Large intestine (tissue), 3 donors: ENCODE data around the gene ZSCAN5A. TPM values are rescaled to one million over a fixed set of nuclear protein-coding genes. Genes with fewer than 3 reads are reported as not detected.
"Not testable (repeated sequence)": the region's sequence is repeated elsewhere in the genome, so short reads cannot be mapped to it uniquely, and the experiment has no call there.

Experiments
- DNase-seq, 2 donors: peaks; one replicate each; pipeline versions ENCODE4 v3.0.0 to v3.0.0-alpha.2; 2013
- H3K27ac ChIP-seq: one replicate; pipeline ENCODE4 v1.5.1; 2013; ENCODE audit warnings: low read length
- H3K27me3 ChIP-seq: 2 replicates; pipeline ENCODE4 v1.6.1; 2013; ENCODE audit warnings: low read length; ENCODE audit not compliant: control insufficient read depth, insufficient read depth
- H3K36me3 ChIP-seq: 2 replicates; pipeline ENCODE4 v1.6.1; 2013; ENCODE audit warnings: low read length; ENCODE audit not compliant: control insufficient read depth, insufficient read depth
- H3K4me1 ChIP-seq: one replicate; pipeline ENCODE4 v1.6.1; 2013; ENCODE audit warnings: low read length; ENCODE audit not compliant: control insufficient read depth, insufficient read depth
- H3K4me3 ChIP-seq: one replicate; pipeline ENCODE4 v1.5.1; 2013; ENCODE audit warnings: low read length
- H3K9me3 ChIP-seq: one replicate; pipeline ENCODE4 v1.6.1; 2013; ENCODE audit warnings: mild to moderate bottlenecking, low read depth, low read length, moderate library complexity; ENCODE audit not compliant: control insufficient read depth
- WGBS: methylation state at CpG from one replicate; pipeline ENCODE4 v1.1.5; 2013; ENCODE audit warnings: low lambda C conversion rate; ENCODE audit not compliant: insufficient coverage; 5-methylcytosine and 5-hydroxymethylcytosine counted together
- polyA plus RNA-seq: library from polyadenylated mRNA; unstranded; fragments of 120-200 nt; gene quantifications from one replicate; pipeline ENCODE4 v1.2.1, GENCODE V29; 2013

The ZSCAN5A gene
- polyA plus RNA-seq, 1 donor, result 9.8 TPM

GRCh38 chr19:56211718-56212117 is 102.9 kb downstream of the ZSCAN5A start:
- no CpG with 5 or more reads among the region's 4 CpGs for WGBS
- no peak overlapping the region for H3K4me3 ChIP-seq
- H3K36me3 ChIP-seq, result no peaks in the 10 kb centered on the region
- no peaks in the 10 kb centered on the region for H3K9me3 ChIP-seq
- H3K27ac ChIP-seq, result no peak overlapping the region
- H3K4me1 ChIP-seq, result no peaks in the 10 kb centered on the region
- peaks cover 5% of the 10 kb centered on the region for H3K27me3 ChIP-seq
- no peak for DNase-seq

- not testable (repeated sequence) for H3K4me3 ChIP-seq, H3K27me3 ChIP-seq, H3K9me3 ChIP-seq, H3K36me3 ChIP-seq, DNase-seq, H3K4me1 ChIP-seq, H3K27ac ChIP-seq
- WGBS, result no CpG with 5 or more reads among the region's 9 CpGs
Observed at GRCh38 chr19:56210036-56210435, 104.6 kb downstream of the ZSCAN5A start.

- H3K4me3 ChIP-seq, result no peak overlapping the region
- H3K36me3 ChIP-seq, result no peaks in the 10 kb centered on the region
- H3K27me3 ChIP-seq, result no peaks in the 10 kb centered on the region
- no CpG with 5 or more reads among the region's 12 CpGs for WGBS
- H3K4me1 ChIP-seq, result no peaks in the 10 kb centered on the region
- no peak for DNase-seq
- H3K9me3 ChIP-seq, result no peaks in the 10 kb centered on the region
- H3K27ac ChIP-seq, result no peak overlapping the region
Observed at GRCh38 chr19:56209091-56209490, 105.5 kb downstream of the ZSCAN5A start.

GRCh38 chr19:56207581-56207980 is 107.1 kb downstream of the ZSCAN5A start:
- no CpG with 5 or more reads among the region's 5 CpGs for WGBS

GRCh38 chr19:56201973-56202372 is 112.7 kb downstream of the ZSCAN5A start, which contains the start of gene ZSCAN5C:
Gene ZSCAN5C (plus strand): TSS chr19:56202273. CDS start chr19:56205914, 3,641 bp downstream.
- Histone ChIP-seq H3K4me1 (no peaks in the 10 kb centered on the region), H3K9me3 (no peaks in the 10 kb centered on the region), H3K4me3 (no peak within 1 kb of the TSS), H3K27me3 (no peaks in the 10 kb centered on the region), H3K36me3 (no peaks in the 10 kb centered on the region), H3K27ac (no peak within 1 kb of the TSS)
- no CpG with 5 or more reads among the region's 3 CpGs for WGBS
- DNase-seq, result no peak

More at GRCh38 chr19:56207581-56207980, 107.1 kb downstream of the ZSCAN5A start:
- not testable (repeated sequence) for H3K9me3 ChIP-seq, H3K4me3 ChIP-seq, H3K36me3 ChIP-seq, H3K27ac ChIP-seq, H3K4me1 ChIP-seq, DNase-seq, H3K27me3 ChIP-seq

GRCh38 chr19:56199687-56200086 is 115.0 kb downstream of the ZSCAN5A start:
- Histone ChIP-seq H3K36me3 (no peaks in the 10 kb centered on the region), H3K27ac (no peak overlapping the region), H3K27me3 (no peaks in the 10 kb centered on the region), H3K9me3 (no peaks in the 10 kb centered on the region), H3K4me3 (no peak overlapping the region), H3K4me1 (no peaks in the 10 kb centered on the region)
- DNase-seq, result no peak
- 71% methylated on average over 1 of the region's 7 CpGs for WGBS

- DNase-seq, H3K4me1 ChIP-seq, H3K27ac ChIP-seq, H3K36me3 ChIP-seq, H3K27me3 ChIP-seq, H3K4me3 ChIP-seq, H3K9me3 ChIP-seq: not testable (repeated sequence)
- no CpG with 5 or more reads among the region's 23 CpGs for WGBS
Observed at GRCh38 chr19:56197646-56198045, 117.0 kb downstream of the ZSCAN5A start, which contains the start of gene ZSCAN5B. Gene ZSCAN5B (minus strand): TSS chr19:56197783. CDS start chr19:56193052, 4,731 bp downstream.

GRCh38 chr19:56193981-56194640 is 120.5 kb downstream of the ZSCAN5A start:
- WGBS, result no CpG with 5 or more reads among the region's 12 CpGs

GRCh38 chr19:56191711-56192110 is 122.9 kb downstream of the ZSCAN5A start:
- WGBS, result no CpG with 5 or more reads among the region's 10 CpGs
- Histone ChIP-seq H3K36me3 (no peaks in the 10 kb centered on the region), H3K4me1 (no peaks in the 10 kb centered on the region), H3K27ac (no peak overlapping the region), H3K9me3 (no peaks in the 10 kb centered on the region), H3K4me3 (no peak overlapping the region), H3K27me3 (no peaks in the 10 kb centered on the region)
- no peak for DNase-seq

More at GRCh38 chr19:56193981-56194640, 120.5 kb downstream of the ZSCAN5A start:
- Histone ChIP-seq H3K4me3 (no peak overlapping the region), H3K27ac (no peak overlapping the region), H3K9me3 (no peaks in the 10 kb centered on the region), H3K27me3 (no peaks in the 10 kb centered on the region), H3K36me3 (no peaks in the 10 kb centered on the region), H3K4me1 (no peaks in the 10 kb centered on the region)
- no peak for DNase-seq

- no peak for DNase-seq
- WGBS, result no CpG with 5 or more reads among the region's 7 CpGs
- Histone ChIP-seq H3K27me3 (no peaks in the 10 kb centered on the region), H3K27ac (no peak overlapping the region), H3K4me1 (no peaks in the 10 kb centered on the region), H3K9me3 (no peaks in the 10 kb centered on the region), H3K36me3 (no peaks in the 10 kb centered on the region), H3K4me3 (no peak overlapping the region)
Observed at GRCh38 chr19:56191115-56191514, 123.5 kb downstream of the ZSCAN5A start.

- no peaks in the 10 kb centered on the region for H3K36me3 ChIP-seq
- H3K4me1 ChIP-seq, result no peaks in the 10 kb centered on the region
- no peak overlapping the region for H3K4me3 ChIP-seq
- no CpG with 5 or more reads among the region's 17 CpGs for WGBS
- no peaks in the 10 kb centered on the region for H3K9me3 ChIP-seq
- DNase-seq, result no peak
- H3K27ac ChIP-seq, result no peak overlapping the region
- no peaks in the 10 kb centered on the region for H3K27me3 ChIP-seq
Observed at GRCh38 chr19:56189785-56190184, 124.9 kb downstream of the ZSCAN5A start.
